ENCODE data around the gene ACADM. TPM values are rescaled to one million over a fixed set of nuclear protein-coding genes. Genes with fewer than 3 reads are reported as not detected.
"Not testable (repeated sequence)": the region's sequence is repeated elsewhere in the genome, so short reads cannot be mapped to it uniquely, and the experiment has no call there.

Gene ACADM
- total RNA-seq, result 10 to 100 TPM; 39.2 to 52.8 TPM

GRCh38 chr1:75724472-75725022 is at the start of gene ACADM:
TSS of gene ACADM (plus strand) at chr1:75724709. CDS start at chr1:75724788, 79 bp downstream.
- H3K27me3 Mint-ChIP-seq, result no peaks in the 10 kb centered on the region
- ATAC-seq, result peak; percentile 97
- H3K4me1 Mint-ChIP-seq, result peaks cover 28% of the 10 kb centered on the region
- no peaks in the 10 kb centered on the region for H3K9me3 Mint-ChIP-seq (ENCODE audit: low read depth)
- CTCF ChIA-PET, result no interaction called here
- peak within 1 kb of the TSS; percentile 99 for H3K4me3 Mint-ChIP-seq
- peaks cover 6% of the 10 kb centered on the region for H3K36me3 Mint-ChIP-seq
- H3K27ac Mint-ChIP-seq, result peak within 1 kb of the TSS; percentile 95
- DNase-seq, result peak; percentile 88

GRCh38 chr1:75677443-75677842 is 47.1 kb upstream of the ACADM start:
- Mint-ChIP-seq H3K27ac (no peak overlapping the region), H3K4me3 (no peak overlapping the region), H3K9me3 (ENCODE audit: low read depth) (no peaks in the 10 kb centered on the region), H3K36me3 (no peaks in the 10 kb centered on the region), H3K4me1 (no peaks in the 10 kb centered on the region), H3K27me3 (no peaks in the 10 kb centered on the region)
- CTCF ChIA-PET, result no interaction called here
- ATAC-seq (no peak), DNase-seq (no peak)

GRCh38 chr1:75677964-75678363 is 46.5 kb upstream of the ACADM start:
- H3K36me3 Mint-ChIP-seq; H3K27ac Mint-ChIP-seq; H3K27me3 Mint-ChIP-seq; H3K9me3 Mint-ChIP-seq (ENCODE audit: low read depth); ATAC-seq; H3K4me3 Mint-ChIP-seq; CTCF ChIA-PET; DNase-seq; H3K4me1 Mint-ChIP-seq: not testable (repeated sequence)

- Mint-ChIP-seq H3K36me3 (no peaks in the 10 kb centered on the region), H3K4me1 (no peaks in the 10 kb centered on the region), H3K9me3 (ENCODE audit: low read depth) (no peaks in the 10 kb centered on the region), H3K4me3 (no peak overlapping the region), H3K27me3 (peaks cover 2% of the 10 kb centered on the region), H3K27ac (no peak overlapping the region)
- CTCF ChIA-PET, result no interaction called here
- ATAC-seq (no peak), DNase-seq (no peak)
Observed at GRCh38 chr1:75690547-75690946, 34.0 kb upstream of the ACADM start.

GRCh38 chr1:75693551-75693950 is 31.0 kb upstream of the ACADM start:
- no peak for DNase-seq
- Mint-ChIP-seq H3K27me3 (no peaks in the 10 kb centered on the region), H3K4me1 (no peaks in the 10 kb centered on the region), H3K36me3 (no peaks in the 10 kb centered on the region), H3K9me3 (ENCODE audit: low read depth) (no peaks in the 10 kb centered on the region), H3K27ac (no peak overlapping the region), H3K4me3 (no peak overlapping the region)
- ATAC-seq, result no peak
- CTCF ChIA-PET, result no interaction called here

GRCh38 chr1:75696000-75696399 is 28.5 kb upstream of the ACADM start:
- Mint-ChIP-seq H3K4me1 (no peaks in the 10 kb centered on the region), H3K27me3 (peaks cover 8% of the 10 kb centered on the region), H3K9me3 (ENCODE audit: low read depth) (peaks cover 2% of the 10 kb centered on the region), H3K36me3 (no peaks in the 10 kb centered on the region), H3K27ac (no peak overlapping the region), H3K4me3 (no peak overlapping the region)
- ATAC-seq (no peak), DNase-seq (no peak)
- CTCF ChIA-PET, result interaction anchor here (0.5 kb wide), 1 partner anchor 33 kb away, joined by 3 read pairs; no protein-coding TSS in a partner anchor

- no peak overlapping the region for H3K27ac Mint-ChIP-seq
- CTCF ChIA-PET, result no interaction called here
- peaks cover 26% of the 10 kb centered on the region for H3K27me3 Mint-ChIP-seq
- no peak for ATAC-seq
- H3K4me3 Mint-ChIP-seq, result no peak overlapping the region
- no peaks in the 10 kb centered on the region for H3K9me3 Mint-ChIP-seq (ENCODE audit: low read depth)
- H3K4me1 Mint-ChIP-seq, result no peaks in the 10 kb centered on the region
- H3K36me3 Mint-ChIP-seq, result no peaks in the 10 kb centered on the region
- no peak for DNase-seq
Observed at GRCh38 chr1:75707191-75707590, 17.3 kb upstream of the ACADM start.

- no peak for ATAC-seq
- Mint-ChIP-seq H3K36me3 (no peaks in the 10 kb centered on the region), H3K4me3 (no peak overlapping the region), H3K27ac (no peak overlapping the region), H3K9me3 (ENCODE audit: low read depth) (no peaks in the 10 kb centered on the region), H3K27me3 (peaks cover 31% of the 10 kb centered on the region), H3K4me1 (no peaks in the 10 kb centered on the region)
- no peak for DNase-seq
- CTCF ChIA-PET, result no interaction called here
Observed at GRCh38 chr1:75708910-75709309, 15.6 kb upstream of the ACADM start.

- Mint-ChIP-seq H3K4me1 (no peaks in the 10 kb centered on the region), H3K27me3 (peaks cover 31% of the 10 kb centered on the region), H3K27ac (no peak overlapping the region), H3K4me3 (no peak overlapping the region), H3K9me3 (ENCODE audit: low read depth) (no peaks in the 10 kb centered on the region), H3K36me3 (no peaks in the 10 kb centered on the region)
- DNase-seq (no peak), ATAC-seq (no peak)
- CTCF ChIA-PET, result no interaction called here
Observed at GRCh38 chr1:75710832-75711231, 13.7 kb upstream of the ACADM start.

- ATAC-seq, result no peak
- no peaks in the 10 kb centered on the region for H3K36me3 Mint-ChIP-seq
- H3K27ac Mint-ChIP-seq, result no peak overlapping the region
- no peaks in the 10 kb centered on the region for H3K9me3 Mint-ChIP-seq (ENCODE audit: low read depth)
- H3K4me3 Mint-ChIP-seq, result no peak overlapping the region
- no peak for DNase-seq
- CTCF ChIA-PET, result no interaction called here
- H3K27me3 Mint-ChIP-seq, result peaks cover 26% of the 10 kb centered on the region
- H3K4me1 Mint-ChIP-seq, result no peaks in the 10 kb centered on the region
Observed at GRCh38 chr1:75711846-75712245, 12.7 kb upstream of the ACADM start.

GRCh38 chr1:75712306-75712705 is 12.2 kb upstream of the ACADM start:
- Mint-ChIP-seq H3K9me3 (ENCODE audit: low read depth) (no peaks in the 10 kb centered on the region), H3K27me3 (peaks cover 26% of the 10 kb centered on the region), H3K36me3 (no peaks in the 10 kb centered on the region), H3K4me1 (no peaks in the 10 kb centered on the region), H3K4me3 (no peak overlapping the region), H3K27ac (no peak overlapping the region)
- CTCF ChIA-PET, result no interaction called here
- ATAC-seq, result no peak
- no peak for DNase-seq

- H3K27ac Mint-ChIP-seq, result no peak overlapping the region
- no peak for ATAC-seq
- H3K27me3 Mint-ChIP-seq, result no peaks in the 10 kb centered on the region
- CTCF ChIA-PET, result no interaction called here
- peaks cover 6% of the 10 kb centered on the region for H3K4me1 Mint-ChIP-seq
- H3K9me3 Mint-ChIP-seq (ENCODE audit: low read depth), result no peaks in the 10 kb centered on the region
- no peak overlapping the region for H3K4me3 Mint-ChIP-seq
- no peak for DNase-seq
- no peaks in the 10 kb centered on the region for H3K36me3 Mint-ChIP-seq
Observed at GRCh38 chr1:75719810-75720209, 4.7 kb upstream of the ACADM start.

GRCh38 chr1:75720325-75720724 is 4.2 kb upstream of the ACADM start:
- ATAC-seq (no peak), DNase-seq (no peak)
- no peak overlapping the region for H3K27ac Mint-ChIP-seq
- no peak overlapping the region for H3K4me3 Mint-ChIP-seq
- no peaks in the 10 kb centered on the region for H3K27me3 Mint-ChIP-seq
- peaks cover 7% of the 10 kb centered on the region for H3K4me1 Mint-ChIP-seq
- no peaks in the 10 kb centered on the region for H3K9me3 Mint-ChIP-seq (ENCODE audit: low read depth)
- CTCF ChIA-PET, result no interaction called here
- H3K36me3 Mint-ChIP-seq, result no peaks in the 10 kb centered on the region

GRCh38 chr1:75720820-75721219 is 3.7 kb upstream of the ACADM start:
- CTCF ChIA-PET, result no interaction called here
- no peaks in the 10 kb centered on the region for H3K27me3 Mint-ChIP-seq
- H3K4me1 Mint-ChIP-seq, result peaks cover 12% of the 10 kb centered on the region
- DNase-seq, result no peak
- no peak for ATAC-seq
- no peaks in the 10 kb centered on the region for H3K9me3 Mint-ChIP-seq (ENCODE audit: low read depth)
- H3K36me3 Mint-ChIP-seq, result no peaks in the 10 kb centered on the region
- no peak overlapping the region for H3K4me3 Mint-ChIP-seq
- no peak overlapping the region for H3K27ac Mint-ChIP-seq

GRCh38 chr1:75722246-75722645 is 2.3 kb upstream of the ACADM start:
- CTCF ChIA-PET, result interaction anchor here (1.2 to 2.1 kb wide), 2 partner anchors 42 to 62 kb away, joined by 3 to 6 read pairs; no protein-coding TSS in a partner anchor
- peaks cover 21% of the 10 kb centered on the region for H3K4me1 Mint-ChIP-seq
- H3K4me3 Mint-ChIP-seq; H3K9me3 Mint-ChIP-seq (ENCODE audit: low read depth); ATAC-seq; DNase-seq; H3K36me3 Mint-ChIP-seq; H3K27ac Mint-ChIP-seq; H3K27me3 Mint-ChIP-seq: not testable (repeated sequence)
